Transverse colon (tissue), 4 donors: ENCODE measurements around the gene PLCXD1. TPM values are rescaled to one million over a fixed set of nuclear protein-coding genes. Genes with fewer than 3 reads are reported as not detected.
"Not testable (repeated sequence)": the region's sequence is repeated elsewhere in the genome, so short reads cannot be mapped to it uniquely, and the experiment has no call there.

ENCODE experiments used
- DNase-seq: peaks from one replicate; pipeline ENCODE4 v3.0.0-alpha.2; 2019
- H3K27ac ChIP-seq, 4 donors: fragments of 200-600 bp; sonication (generic); 2 replicates each; pipeline ENCODE4 v1.5.1; 2016 to 2018; ENCODE audit warnings: inconsistent platforms in 4 of 4
- H3K27me3 ChIP-seq: fragments of 200-600 bp; sonication (generic); 2 replicates; pipeline ENCODE4 v1.5.1; 2017; ENCODE audit warnings: inconsistent platforms
- H3K36me3 ChIP-seq, 4 donors: fragments of 200-600 bp; sonication (generic); 2 replicates each; pipeline ENCODE4 v1.5.1; 2017 to 2019; ENCODE audit warnings: inconsistent platforms in 4 of 4
- H3K4me1 ChIP-seq, 4 donors: fragments of 200-600 bp; sonication (generic); 2 replicates each; pipeline ENCODE4 v1.5.1; 2017 to 2020; ENCODE audit warnings: inconsistent platforms in 4 of 4
- H3K4me3 ChIP-seq, 4 donors: fragments of 200-600 bp; sonication (generic); 1 replicate in 1 of 4; 2 replicates in 3 of 4; pipeline versions ENCODE4 v1.5.1 to v1.6.1; 2017 to 2019; ENCODE audit warnings: inconsistent platforms in 4 of 4
- H3K9me3 ChIP-seq, 2 donors: fragments of 200-600 bp; sonication (generic); 2 replicates each; pipeline ENCODE4 v1.5.1; 2017 to 2019; ENCODE audit warnings: inconsistent platforms in 2 of 2
- CTCF ChIP-seq, 5 experiments: fragments of 200-600 bp in 3 of 5; fragments of 450-650 bp in 2 of 5; sonication (generic) in 3 of 5; IDR thresholded peaks; 1 replicate in 2 of 5; 2 replicates in 3 of 5; pipeline ENCODE4 v1.5.1; 2016 to 2017; ENCODE audit warnings: antibody characterized with exemption in 5 of 5, inconsistent platforms in 3 of 5, mild to moderate bottlenecking in 2 of 5, moderate library complexity in 1 of 5
- EP300 ChIP-seq: sonication (generic); formaldehyde crosslinking; IDR thresholded peaks from one replicate; pipeline ENCODE4 v1.6.1; 2017; ENCODE audit warnings: antibody characterized with exemption, low read depth
- POLR2A ChIP-seq: fragments of 450-650 bp; IDR thresholded peaks from one replicate; pipeline ENCODE4 v1.6.1; 2016; ENCODE audit warnings: antibody characterized with exemption, mild to moderate bottlenecking, moderate library complexity
- POLR2AphosphoS5 ChIP-seq, 3 donors: sonication (generic); formaldehyde crosslinking; IDR thresholded peaks; one replicate each; pipeline ENCODE4 v1.6.1; 2016; ENCODE audit warnings: antibody characterized with exemption in 3 of 3
- WGBS, 2 donors: methylation state at CpG; one replicate each; pipeline ENCODE4 v1.1.5; 2018; ENCODE audit warnings: low coverage in 1 of 2; 5-methylcytosine and 5-hydroxymethylcytosine counted together
- in situ Hi-C, 4 donors: fragments of 200-750 bp; cut with MboI; loops; one replicate each; pipeline versions ENCODE4 v1.15.0 to v1.15.1; 2017; ENCODE audit warnings: low sequenced_read_pairs in 3 of 4, low pct_ligation_motif_present in 1 of 4, low pct_unique_long_range_greater_than_20kb in 1 of 4
- intact Hi-C: fragments of 100-400 bp; cut with DNase I; formaldehyde crosslinking; loops from one replicate; pipeline ENCODE4 v1.15.1; 2023; ENCODE audit warnings: low total_unique reads
- total RNA-seq, 4 donors: library from RNA; depleted of rRNA; stranded (reverse); fragments of >200 nt; gene quantifications; one replicate each; pipeline ENCODE4 v1.1.0, GENCODE V29; 2016

PLCXD1 gene
- total RNA-seq, 4 donors from 2014 or later, result 3.8 to 21.3 (median 13.8) TPM

GRCh38 chrX:320126-320783, 39.1 kb downstream of the PLCXD1 start:
- intact Hi-C loops (no loop called here), in situ Hi-C loops (no loop called here)
- Histone ChIP-seq H3K27me3 (no peaks in the 10 kb centered on the region), H3K4me1 (peaks cover 9 to 31% (median 20%) of the 10 kb centered on the region in 4 donors), H3K36me3 (peaks cover 0 to 3% (median 0%) of the 10 kb centered on the region in 4 donors), H3K9me3 (no peaks in the 10 kb centered on the region), H3K4me3 (peak overlapping the region; percentile 72 to 100 (median 88)), H3K27ac (peak overlapping the region; percentile 13 to 100 (median 98))
- peak; percentile 26 for DNase-seq
- TF ChIP-seq EP300, result no peak
- TF ChIP-seq POLR2AphosphoS5 (IDR thresholded peaks at IDR 0.05), result no peak
- no peak for TF ChIP-seq CTCF (IDR thresholded peaks at IDR 0.05)
- no peak for TF ChIP-seq POLR2A
- 9% methylated on average over 24 of the region's 24 CpGs; no CpG with 5 or more reads in 1 of the 2 donors for WGBS, 2 donors

GRCh38 chrX:323721-324628, 42.8 kb downstream of the PLCXD1 start:
- intact Hi-C loops, result no loop called here
- Histone ChIP-seq H3K4me1 (peaks cover 9 to 28% (median 18%) of the 10 kb centered on the region in 4 donors), H3K27me3 (no peaks in the 10 kb centered on the region), H3K36me3 (no peaks in the 10 kb centered on the region), H3K9me3 (no peaks in the 10 kb centered on the region), H3K4me3 (no peak overlapping the region), H3K27ac (peak overlapping the region in 1 of 4 donors; percentile 25)
- TF ChIP-seq POLR2A, result no peak
- TF ChIP-seq POLR2AphosphoS5 (IDR thresholded peaks at IDR 0.05), result no peak
- no peak for TF ChIP-seq EP300
- no peak for TF ChIP-seq CTCF (IDR thresholded peaks at IDR 0.05)
- in situ Hi-C loops, result no loop called here
- 62% methylated on average over 37 of the region's 38 CpGs; no CpG with 5 or more reads in 1 of the 2 donors for WGBS, 2 donors
- peak; percentile 50 for DNase-seq

GRCh38 chrX:324664-325063, 43.5 kb downstream of the PLCXD1 start:
- H3K27ac ChIP-seq, in situ Hi-C loops, H3K36me3 ChIP-seq, intact Hi-C loops, H3K9me3 ChIP-seq, DNase-seq, H3K4me3 ChIP-seq, H3K27me3 ChIP-seq: not testable (repeated sequence)
- H3K4me1 ChIP-seq, result peaks cover 9 to 25% (median 15%) of the 10 kb centered on the region in 4 donors
- WGBS, 2 donors, result 57 to 80% methylated on average over 5 to 14 of the region's 14 CpGs

GRCh38 chrX:327660-328126, 46.5 kb downstream of the PLCXD1 start:
- DNase-seq, result no peak
- no peaks in the 10 kb centered on the region for H3K9me3 ChIP-seq

More at GRCh38 chrX:327660-328126, 46.5 kb downstream of the PLCXD1 start:
- no peak overlapping the region for H3K27ac ChIP-seq
- no peaks in the 10 kb centered on the region for H3K36me3 ChIP-seq
- in situ Hi-C loops, result no loop called here
- no peak overlapping the region for H3K4me3 ChIP-seq
- intact Hi-C loops, result no loop called here
- peaks cover 3 to 19% (median 9%) of the 10 kb centered on the region in 4 donors for H3K4me1 ChIP-seq
- no peak for TF ChIP-seq POLR2AphosphoS5 (IDR thresholded peaks at IDR 0.05)
- WGBS, 2 donors, result 94% methylated on average over 33 of the region's 33 CpGs; no CpG with 5 or more reads in 1 of the 2 donors
- peaks cover 21% of the 10 kb centered on the region for H3K27me3 ChIP-seq
